Measurements from ENCODE around the gene MYCN.
"Not testable (repeated sequence)": the region's sequence is repeated elsewhere in the genome, so short reads cannot be mapped to it uniquely, and the experiment has no call there.

Gene MYCN

DNA sequence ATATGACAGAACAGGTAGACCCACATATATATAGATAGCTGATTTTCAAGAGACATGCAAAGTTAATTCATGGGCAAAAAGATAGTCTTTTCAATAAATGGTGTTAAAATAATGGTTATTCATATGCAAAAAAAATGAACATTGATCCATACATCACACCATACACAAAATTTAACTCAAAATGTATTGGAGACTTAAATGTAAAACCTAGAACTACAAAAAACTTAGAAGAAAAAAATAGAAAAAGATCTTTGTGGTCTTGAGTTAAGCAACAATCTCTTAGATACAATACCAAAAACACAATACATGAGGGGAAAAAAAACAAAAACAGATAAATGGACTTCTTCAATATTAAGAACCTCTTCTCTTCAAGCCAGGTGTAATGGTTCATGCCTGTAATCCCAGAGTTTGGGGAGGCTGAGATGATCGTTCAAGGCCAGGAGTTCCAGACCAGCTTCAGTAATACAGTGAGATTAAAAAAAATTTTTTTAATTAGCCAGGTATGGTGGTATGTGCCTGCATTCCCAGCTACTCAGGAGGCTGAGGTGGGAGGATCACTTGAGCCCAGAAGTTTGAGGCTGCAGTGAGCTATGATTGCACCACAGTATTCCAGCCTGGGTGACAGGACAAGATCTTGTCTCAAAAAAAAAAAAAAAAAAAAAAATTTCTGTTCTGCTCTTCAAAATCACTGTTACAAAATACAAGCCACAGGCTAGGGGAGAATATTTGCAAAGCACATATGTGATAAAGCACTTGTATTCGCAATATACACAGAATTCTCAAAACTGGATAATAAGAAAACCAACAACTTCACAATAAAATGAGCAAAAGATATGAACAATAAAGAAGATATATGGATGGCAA is 32.7 kb upstream of the MYCN start:
- DNase-seq (ENCODE audit: low read depth): no peak

- DNase-seq (ENCODE audit: low read depth): no peak
These were observed 32.0 kb upstream of the MYCN start for GRCh38 chr2:15908371-15908770.

DNA sequence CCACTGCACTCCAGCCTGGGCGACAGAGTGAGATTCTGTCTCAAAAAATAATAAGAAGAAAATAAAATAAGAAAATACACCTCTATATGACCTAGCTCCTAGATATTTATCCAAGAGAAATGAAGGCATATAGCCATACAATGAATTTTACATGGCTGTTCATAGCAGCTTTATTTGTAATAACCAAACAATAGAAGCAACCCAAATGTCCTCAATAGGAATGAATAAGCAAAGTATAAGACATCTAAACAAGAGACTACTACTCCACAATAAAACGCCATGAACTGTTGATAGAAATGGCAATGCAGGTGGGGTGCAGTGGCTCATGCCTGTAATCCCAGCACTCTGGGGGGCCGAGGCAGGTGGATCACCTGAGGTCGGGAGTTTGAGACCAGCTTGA is 31.2 kb upstream of the MYCN start:
- no peak for DNase-seq (ENCODE audit: low read depth)

GRCh38 chr2:15909736-15910135 is 30.6 kb upstream of the MYCN start:
- DNase-seq (ENCODE audit: low read depth): no peak

GRCh38 chr2:15911270-15911669 is 29.1 kb upstream of the MYCN start:
- DNase-seq (ENCODE audit: low read depth): not testable (repeated sequence)

DNA sequence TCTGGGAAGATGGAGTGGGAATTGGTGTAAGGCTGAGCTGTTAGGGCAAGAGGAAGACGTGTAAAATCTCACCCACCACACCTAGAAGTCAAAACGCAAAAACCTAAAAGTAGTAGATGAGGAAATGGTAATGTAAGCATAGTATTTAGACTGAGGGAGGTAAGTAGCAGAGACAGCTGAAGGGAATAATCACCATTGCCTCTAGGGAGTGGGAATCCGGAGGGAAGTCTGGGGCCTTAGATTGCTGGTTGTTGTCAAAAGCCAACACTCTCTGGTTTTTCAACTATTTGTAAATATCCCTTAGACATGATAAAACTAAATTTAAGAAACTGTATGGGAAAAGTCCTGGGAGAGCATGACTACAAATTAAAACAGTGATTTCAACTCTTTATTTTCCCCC is 28.7 kb upstream of the MYCN start:
- no peak for DNase-seq (ENCODE audit: low read depth)

DNA sequence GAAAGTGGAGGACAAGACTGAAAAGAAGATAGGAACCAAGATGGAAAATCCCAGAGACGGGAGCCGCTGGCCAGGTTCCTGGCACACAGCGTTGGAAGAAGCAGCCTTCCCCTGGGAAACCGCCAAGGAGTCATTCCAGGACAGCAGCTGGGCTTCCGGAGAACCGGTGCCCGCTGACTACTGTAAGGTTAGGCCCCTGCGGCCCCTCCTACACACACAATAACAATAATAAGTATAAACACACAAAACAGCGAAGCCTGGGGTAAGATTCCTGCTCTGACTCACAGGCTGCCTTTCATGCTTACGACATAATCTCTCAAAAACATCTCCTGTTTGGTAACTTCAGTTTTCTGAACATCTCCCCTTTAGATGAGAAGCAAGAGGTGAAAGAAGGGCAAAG is 28.1 kb upstream of the MYCN start:
- DNase-seq (ENCODE audit: low read depth): no peak

GRCh38 chr2:15913146-15913545 is 27.2 kb upstream of the MYCN start:
- DNase-seq (ENCODE audit: low read depth): no peak

- no peak for DNase-seq (ENCODE audit: low read depth)
These were observed 25.6 kb upstream of the MYCN start for GRCh38 chr2:15914596-15915385.

DNA sequence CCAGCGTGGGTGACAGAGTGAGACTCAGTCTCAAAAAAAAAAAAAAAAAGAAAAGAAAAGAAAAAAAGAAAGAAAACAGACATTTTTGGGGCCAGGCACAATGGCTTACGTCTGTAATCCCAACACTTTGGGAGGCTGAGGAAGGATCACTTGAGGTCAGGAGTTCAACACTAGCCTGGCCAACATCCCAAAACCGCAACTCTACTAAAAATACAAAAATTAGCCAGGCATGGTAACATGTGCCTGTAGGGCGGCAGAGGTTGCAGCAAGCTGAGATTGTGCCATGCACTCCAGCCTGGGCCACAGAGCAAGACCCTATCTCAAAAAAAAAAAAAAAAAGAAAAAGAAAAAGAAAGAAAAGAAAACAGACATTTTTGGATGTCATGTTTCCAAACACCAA is 24.8 kb upstream of the MYCN start:
- not testable (repeated sequence) for DNase-seq (ENCODE audit: low read depth)

DNA sequence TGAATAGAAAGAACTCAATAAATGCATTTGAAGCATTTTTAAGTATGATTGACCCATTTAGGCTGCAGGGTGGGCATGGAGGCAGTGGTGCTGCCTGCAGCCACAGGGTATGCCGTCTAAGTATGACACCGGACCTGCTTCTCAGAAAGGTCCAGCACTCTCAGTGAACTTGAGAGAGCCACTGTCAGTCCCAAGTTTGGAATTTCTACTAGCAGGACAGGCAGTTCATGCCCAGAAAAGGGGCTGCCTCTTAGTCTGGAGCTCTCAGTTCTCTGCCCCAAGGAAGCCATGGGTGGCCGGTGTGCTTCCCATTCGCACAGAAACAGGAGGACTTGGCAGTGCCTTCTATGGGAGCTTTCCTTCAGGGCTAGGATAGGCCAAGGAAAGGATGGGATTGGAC is 24.0 kb upstream of the MYCN start:
- no peak for DNase-seq (ENCODE audit: low read depth)

DNA sequence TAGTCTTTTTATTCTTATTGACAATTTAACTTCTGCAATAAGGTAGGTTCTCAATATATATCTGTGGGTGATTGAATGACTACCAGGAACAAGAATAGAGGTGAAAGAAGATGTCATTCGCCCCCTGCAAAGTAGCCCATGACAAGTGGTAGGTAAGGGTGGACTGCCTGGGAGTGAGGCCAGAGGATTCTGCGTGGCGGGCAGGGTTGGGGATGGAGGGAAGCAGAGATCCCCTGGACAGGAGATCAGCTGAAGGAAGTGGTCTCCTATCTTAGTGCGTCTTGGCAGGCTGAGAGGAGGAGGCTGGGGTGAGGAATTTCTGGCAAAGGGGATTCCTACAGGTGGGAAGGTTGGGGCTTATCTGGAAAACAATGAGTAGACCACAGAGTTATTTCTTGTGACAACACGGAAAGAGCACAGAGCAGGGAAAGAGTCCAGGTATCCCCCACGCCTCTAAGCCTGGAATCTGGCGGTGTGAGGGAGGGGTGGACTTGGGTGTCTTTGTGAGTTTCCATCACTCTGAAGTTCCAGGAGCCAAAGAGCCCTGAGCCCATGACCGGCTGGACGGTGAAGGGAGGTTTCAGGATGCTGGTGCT is 21.5 kb upstream of the MYCN start:
- DNase-seq (ENCODE audit: low read depth): no peak

DNA sequence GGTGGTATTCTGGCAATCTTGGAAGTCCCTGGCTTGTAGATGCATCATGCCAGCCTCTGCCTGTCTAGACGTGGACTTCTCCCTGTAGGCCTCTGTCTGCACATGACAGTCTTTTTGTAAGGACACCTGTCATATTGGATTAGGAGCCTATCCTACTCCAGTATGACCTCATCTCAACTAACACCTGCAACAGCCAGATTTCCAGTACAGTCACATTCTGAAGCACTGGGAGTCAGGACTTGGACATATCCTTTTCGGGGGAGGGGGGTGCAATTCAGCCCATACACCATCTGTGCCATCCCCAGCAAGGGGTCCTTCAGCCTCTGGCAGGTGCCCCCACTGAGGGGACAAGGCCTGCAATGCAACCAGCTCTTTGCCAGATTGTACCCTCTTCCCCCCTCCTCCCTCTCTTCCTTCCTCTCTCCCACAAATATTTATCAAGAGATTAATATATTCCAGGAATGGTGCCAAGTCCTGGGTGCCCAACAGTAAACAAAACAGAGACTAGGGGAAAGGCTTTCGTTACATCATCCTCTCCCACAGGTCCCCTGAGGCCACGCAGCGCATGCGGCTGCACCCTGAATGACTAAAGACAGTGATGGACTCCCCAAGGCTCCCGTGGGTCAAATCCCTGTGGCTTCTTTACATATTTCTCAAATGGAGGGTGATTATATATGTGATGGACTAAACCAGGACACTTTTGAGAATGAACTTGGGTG is 20.5 kb upstream of the MYCN start:
- DNase-seq (ENCODE audit: low read depth): no peak

DNA sequence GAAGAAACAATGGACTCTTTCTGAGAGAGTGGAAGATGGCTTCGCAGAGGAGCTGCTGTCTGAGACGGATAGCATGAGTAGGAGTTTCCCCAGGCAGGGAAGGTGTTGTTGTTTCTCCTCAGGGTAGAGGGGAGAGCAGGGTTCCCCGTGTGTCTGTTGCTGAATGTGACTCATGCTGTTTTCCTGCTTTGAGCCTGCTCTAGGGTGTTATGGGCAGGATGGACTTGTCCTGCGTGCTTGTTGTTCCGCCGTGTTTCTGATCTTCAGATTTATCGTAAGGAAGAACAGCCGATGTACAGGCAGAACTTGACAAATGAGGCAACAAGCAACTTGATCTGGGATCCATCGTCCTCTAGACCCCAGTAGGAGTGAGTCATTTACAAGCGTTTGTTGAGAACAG is 19.7 kb upstream of the MYCN start:
- no peak for DNase-seq (ENCODE audit: low read depth)

- DNase-seq (ENCODE audit: low read depth): no peak
These were observed 16.8 kb upstream of the MYCN start for GRCh38 chr2:15923597-15923996.

- DNase-seq (ENCODE audit: low read depth): no peak
These were observed 14.5 kb upstream of the MYCN start for GRCh38 chr2:15925819-15926218.

DNA sequence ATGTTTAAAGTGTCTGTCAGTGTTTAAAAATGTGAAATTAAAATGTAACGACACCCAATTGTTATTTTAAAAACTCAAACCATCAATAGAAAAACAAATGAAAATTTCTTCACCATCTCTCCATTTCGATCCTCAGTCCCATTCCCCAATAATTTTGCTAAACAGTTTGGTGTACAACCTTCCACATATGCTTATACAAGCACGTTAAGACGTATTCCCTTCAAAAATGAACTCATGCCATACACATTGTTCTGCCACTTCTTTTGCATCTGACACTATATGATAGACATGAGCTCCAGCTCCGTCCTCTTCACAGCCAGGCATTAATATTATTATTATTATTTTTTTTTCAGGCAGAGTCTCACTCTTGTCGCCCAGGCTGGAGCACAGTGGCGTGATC is 14.1 kb upstream of the MYCN start:
- no peak for DNase-seq (ENCODE audit: low read depth)

- DNase-seq (ENCODE audit: low read depth): no peak
These were observed 12.7 kb upstream of the MYCN start for GRCh38 chr2:15927551-15928218.

DNA sequence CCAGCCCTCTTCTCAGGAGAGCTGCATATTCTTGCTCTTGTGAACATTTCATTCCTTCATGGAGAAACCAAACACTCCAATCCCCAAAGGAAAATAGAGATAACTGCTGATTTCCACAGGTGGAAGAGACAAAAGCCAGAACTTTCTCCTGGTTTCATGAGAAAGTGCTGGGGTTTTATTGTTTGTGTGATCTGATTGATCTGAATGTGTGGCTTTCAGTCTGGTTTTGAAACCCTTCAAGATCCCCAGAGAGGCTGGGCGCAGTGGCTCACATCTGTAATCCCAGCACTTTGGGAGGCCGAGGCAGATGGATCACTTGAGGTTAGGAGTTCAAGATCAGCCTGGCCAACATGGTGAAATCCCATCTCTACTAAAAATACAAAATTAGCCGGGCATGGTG is 11.3 kb upstream of the MYCN start:
- DNase-seq (ENCODE audit: low read depth): not testable (repeated sequence)

DNA sequence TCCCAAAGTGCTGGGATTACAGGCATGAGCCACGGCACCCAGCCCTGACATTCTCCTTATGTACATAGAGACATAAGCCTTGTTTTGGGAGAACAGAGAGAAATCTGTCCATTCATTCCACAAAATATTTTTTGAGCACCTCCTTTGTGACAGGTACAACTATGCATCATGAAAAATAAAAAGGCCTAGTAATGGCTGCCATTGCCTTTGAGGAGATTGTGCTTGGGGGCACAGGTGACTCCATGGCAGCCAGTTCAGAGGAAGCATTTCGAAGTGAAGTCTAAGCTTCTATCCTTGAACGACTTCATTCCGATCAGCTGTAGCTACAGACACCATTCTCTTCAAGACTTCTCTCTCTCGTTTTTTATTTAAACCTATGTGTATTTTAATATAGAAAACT is 10.5 kb upstream of the MYCN start:
- no peak for DNase-seq (ENCODE audit: low read depth)

GRCh38 chr2:15930589-15931318 is 9.6 kb upstream of the MYCN start:
- DNase-seq (ENCODE audit: low read depth): no peak

Data from activated gamma-delta T cell treated with anti-CD3 and anti-CD28 coated beads, Interleukin-2, amount 50 U/mL, for 16 hours (primary cell).